Dermis microvascular lymphatic vessel endothelial cell (primary cell): Measurements from ENCODE around the gene MXD4. TPM values are rescaled to one million over a fixed set of nuclear protein-coding genes. Genes with fewer than 3 reads are reported as not detected.
A peak's percentile ranks its signal among the peaks of the same experiment; 100 is the strongest.

ENCODE experiments used
- DNase-seq, 2 donors: peaks; one replicate each; pipeline versions ENCODE4 v3.0.0 to v3.0.0-alpha.2; 2010; ENCODE audit warnings: low read depth in 2 of 2
- total RNA-seq: library from RNA; depleted of rRNA; stranded (reverse); fragments of >200 nt; gene quantifications from 2 replicates; pipeline ENCODE4 v1.2.1, GENCODE V29; 2014

The MXD4 gene
- total RNA-seq, 1 donor from 2014 or later: 48.7 TPM

- no peak for DNase-seq
Observed at GRCh38 chr4:2292646-2293108, 30.8 kb upstream of the MXD4 start.

- DNase-seq: no peak
Observed at GRCh38 chr4:2291705-2292645, 30.1 kb upstream of the MXD4 start.

GRCh38 chr4:2290974-2291704 lies 29.2 kb upstream of the MXD4 start:
- DNase-seq: no peak

- DNase-seq: no peak
Observed at GRCh38 chr4:2290488-2290887, 28.6 kb upstream of the MXD4 start.

- DNase-seq: no peak
Observed at GRCh38 chr4:2289955-2290333, 28.0 kb upstream of the MXD4 start.

- DNase-seq: no peak
Observed at GRCh38 chr4:2289311-2289954, 27.5 kb upstream of the MXD4 start.

GRCh38 chr4:2288051-2288541 lies 26.2 kb upstream of the MXD4 start:
- DNase-seq: no peak

GRCh38 chr4:2287594-2287915 lies 25.6 kb upstream of the MXD4 start:
- DNase-seq: no peak

- no peak for DNase-seq
Observed at GRCh38 chr4:2286904-2287593, 25.1 kb upstream of the MXD4 start.

GRCh38 chr4:2285613-2286381 lies 23.9 kb upstream of the MXD4 start:
- no peak for DNase-seq

- DNase-seq: peak in 1 of 2 donors; percentile 40
Observed at GRCh38 chr4:2284934-2285612, 23.2 kb upstream of the MXD4 start.

GRCh38 chr4:2284161-2284933 lies 22.4 kb upstream of the MXD4 start:
- no peak for DNase-seq

- DNase-seq: no peak
Observed at GRCh38 chr4:2283199-2283711, 21.3 kb upstream of the MXD4 start.

- DNase-seq: peak in 1 of 2 donors; percentile 28
Observed at GRCh38 chr4:2281575-2282343, 19.9 kb upstream of the MXD4 start.

GRCh38 chr4:2280531-2281300 lies 18.8 kb upstream of the MXD4 start:
- DNase-seq: no peak

GRCh38 chr4:2277956-2278355 lies 16.0 kb upstream of the MXD4 start:
- DNase-seq: no peak

- DNase-seq: no peak
Observed at GRCh38 chr4:2276581-2277325, 14.8 kb upstream of the MXD4 start.
